ENCODE data around the gene LARP4B. TPM values are rescaled to one million over a fixed set of nuclear protein-coding genes. Genes with fewer than 3 reads are reported as not detected.

LARP4B gene
- total and polyA plus RNA-seq, 2 donors (not counting 1 experiment from before 2014, with no cell fraction given): 35.6 to 129 TPM

- Histone ChIP-seq H3K4me3 (ENCODE audit: control extremely low read depth in 1 of 5, extremely low read depth in 1 of 5, insufficient read depth in 1 of 5, low read depth in 2 of 5, low read length in 4 of 5) (no peak overlapping the region), H3K27ac (ENCODE audit: low read length in 2 of 2) (no peak overlapping the region), H3K36me3 (replicated peaks in 1 of 2; ENCODE audit: control extremely low read depth in 1 of 2, control insufficient read depth in 1 of 2, extremely low read depth in 1 of 2, insufficient read depth in 2 of 2, low read length in 1 of 2) (no peaks in the 10 kb centered on the region), H3K9ac (ENCODE audit: low read length) (no peak overlapping the region), H2AFZ (ENCODE audit: insufficient read depth, low read depth, low read length, poor library complexity, severe bottlenecking) (no peak overlapping the region), H4K20me1 (ENCODE audit: control insufficient read depth, insufficient read depth, low read length, poor library complexity, severe bottlenecking) (no peaks in the 10 kb centered on the region), H3K79me2 (ENCODE audit: control insufficient read depth, insufficient read depth, low read length) (no peaks in the 10 kb centered on the region), H3K9me3 (ENCODE audit: control extremely low read depth in 1 of 3, control insufficient read depth in 2 of 3, insufficient read depth in 1 of 3, low read length in 2 of 3) (no peaks in the 10 kb centered on the region), H3K4me1 (ENCODE audit: control insufficient read depth in 2 of 2, insufficient read depth in 2 of 2, low read length in 2 of 2) (no peaks in the 10 kb centered on the region), H3K27me3 (replicated peaks in 1 of 4; ENCODE audit: control extremely low read depth in 1 of 4, control insufficient read depth in 3 of 4, insufficient read depth in 4 of 4, low read length in 3 of 4) (peaks cover 0 to 5% (median 2%) of the 10 kb centered on the region in 4 experiments), H3K4me2 (replicated peaks; ENCODE audit: low read depth, low read length, poor library complexity, severe bottlenecking) (no peak overlapping the region)
- peaks cover 25% of the 10 kb centered on the region for H3K27me3 Mint-ChIP-seq
- no peaks in the 10 kb centered on the region for H3K4me1 Mint-ChIP-seq
- ChIA-PET POLR2A (no interaction called here), CTCF (no interaction called here)
- no peak for ATAC-seq (ENCODE audit: low read depth)
- DNase-seq: no peak
- H3K27ac Mint-ChIP-seq: no peak overlapping the region
- H3K9me3 Mint-ChIP-seq (ENCODE audit: insufficient read depth): no peaks in the 10 kb centered on the region
- intact Hi-C loops (cut with micrococcal nuclease): no loop called here
- TF ChIP-seq, protein P1, sequence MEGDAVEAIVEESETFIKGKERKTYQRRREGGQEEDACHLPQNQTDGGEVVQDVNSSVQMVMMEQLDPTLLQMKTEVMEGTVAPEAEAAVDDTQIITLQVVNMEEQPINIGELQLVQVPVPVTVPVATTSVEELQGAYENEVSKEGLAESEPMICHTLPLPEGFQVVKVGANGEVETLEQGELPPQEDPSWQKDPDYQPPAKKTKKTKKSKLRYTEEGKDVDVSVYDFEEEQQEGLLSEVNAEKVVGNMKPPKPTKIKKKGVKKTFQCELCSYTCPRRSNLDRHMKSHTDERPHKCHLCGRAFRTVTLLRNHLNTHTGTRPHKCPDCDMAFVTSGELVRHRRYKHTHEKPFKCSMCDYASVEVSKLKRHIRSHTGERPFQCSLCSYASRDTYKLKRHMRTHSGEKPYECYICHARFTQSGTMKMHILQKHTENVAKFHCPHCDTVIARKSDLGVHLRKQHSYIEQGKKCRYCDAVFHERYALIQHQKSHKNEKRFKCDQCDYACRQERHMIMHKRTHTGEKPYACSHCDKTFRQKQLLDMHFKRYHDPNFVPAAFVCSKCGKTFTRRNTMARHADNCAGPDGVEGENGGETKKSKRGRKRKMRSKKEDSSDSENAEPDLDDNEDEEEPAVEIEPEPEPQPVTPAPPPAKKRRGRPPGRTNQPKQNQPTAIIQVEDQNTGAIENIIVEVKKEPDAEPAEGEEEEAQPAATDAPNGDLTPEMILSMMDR (IDR thresholded peaks at IDR 0.05): no peak
- TF ChIP-seq EZH2 (IDR thresholded peaks at IDR 0.05; ENCODE audit: borderline replicate concordance, insufficient read depth, low read depth, low read length, poor library complexity, severe bottlenecking): no peak
- 89% methylated on average over 9 of the region's 9 CpGs for WGBS (ENCODE audit: insufficient coverage)
- no peak overlapping the region for H3K4me3 Mint-ChIP-seq
These were observed 26.6 kb upstream of the LARP4B start for GRCh38 chr10:958106-958505.

- no peak for TF ChIP-seq EZH2 (IDR thresholded peaks at IDR 0.05; ENCODE audit: borderline replicate concordance, insufficient read depth, low read depth, low read length, poor library complexity, severe bottlenecking)
- TF ChIP-seq, protein P1 (IDR thresholded peaks at IDR 0.05): no peak
- intact Hi-C loops (cut with micrococcal nuclease): no loop called here
- no peak overlapping the region for H3K27ac ChIP-seq (ENCODE audit: low read length in 2 of 2)
- H3K79me2 ChIP-seq (ENCODE audit: control insufficient read depth, insufficient read depth, low read length): no peaks in the 10 kb centered on the region
- H4K20me1 ChIP-seq (ENCODE audit: control insufficient read depth, insufficient read depth, low read length, poor library complexity, severe bottlenecking): no peaks in the 10 kb centered on the region
- Mint-ChIP-seq H3K27me3 (peaks cover 28% of the 10 kb centered on the region), H3K4me3 (no peak overlapping the region), H3K27ac (no peak overlapping the region), H3K9me3 (ENCODE audit: insufficient read depth) (no peaks in the 10 kb centered on the region), H3K4me1 (no peaks in the 10 kb centered on the region)
- POLR2A ChIA-PET: no interaction called here
- no peaks in the 10 kb centered on the region for H3K9me3 ChIP-seq (ENCODE audit: control extremely low read depth in 1 of 3, control insufficient read depth in 2 of 3, insufficient read depth in 1 of 3, low read length in 2 of 3)
- no peak for DNase-seq
- no peaks in the 10 kb centered on the region for H3K36me3 ChIP-seq (replicated peaks in 1 of 2; ENCODE audit: control extremely low read depth in 1 of 2, control insufficient read depth in 1 of 2, extremely low read depth in 1 of 2, insufficient read depth in 2 of 2, low read length in 1 of 2)
- WGBS (ENCODE audit: insufficient coverage): 76% methylated on average over 9 of the region's 9 CpGs
- H3K4me1 ChIP-seq (ENCODE audit: control insufficient read depth in 2 of 2, insufficient read depth in 2 of 2, low read length in 2 of 2): no peaks in the 10 kb centered on the region
- no peak overlapping the region for H3K9ac ChIP-seq (ENCODE audit: low read length)
- CTCF ChIA-PET: no interaction called here
- H3K27me3 ChIP-seq (replicated peaks in 1 of 4; ENCODE audit: control extremely low read depth in 1 of 4, control insufficient read depth in 3 of 4, insufficient read depth in 4 of 4, low read length in 3 of 4): peaks cover 0 to 4% (median 2%) of the 10 kb centered on the region in 4 experiments
- no peak for ATAC-seq (ENCODE audit: low read depth)
- H3K4me3 ChIP-seq (ENCODE audit: control extremely low read depth in 1 of 5, extremely low read depth in 1 of 5, insufficient read depth in 1 of 5, low read depth in 2 of 5, low read length in 4 of 5): no peak overlapping the region
- no peak overlapping the region for H2AFZ ChIP-seq (ENCODE audit: insufficient read depth, low read depth, low read length, poor library complexity, severe bottlenecking)
- no peak overlapping the region for H3K4me2 ChIP-seq (replicated peaks; ENCODE audit: low read depth, low read length, poor library complexity, severe bottlenecking)
These were observed 24.3 kb upstream of the LARP4B start for GRCh38 chr10:955820-956217.

All from B cell (primary cell).